ENCODE results near the gene ENO1.

DNA sequence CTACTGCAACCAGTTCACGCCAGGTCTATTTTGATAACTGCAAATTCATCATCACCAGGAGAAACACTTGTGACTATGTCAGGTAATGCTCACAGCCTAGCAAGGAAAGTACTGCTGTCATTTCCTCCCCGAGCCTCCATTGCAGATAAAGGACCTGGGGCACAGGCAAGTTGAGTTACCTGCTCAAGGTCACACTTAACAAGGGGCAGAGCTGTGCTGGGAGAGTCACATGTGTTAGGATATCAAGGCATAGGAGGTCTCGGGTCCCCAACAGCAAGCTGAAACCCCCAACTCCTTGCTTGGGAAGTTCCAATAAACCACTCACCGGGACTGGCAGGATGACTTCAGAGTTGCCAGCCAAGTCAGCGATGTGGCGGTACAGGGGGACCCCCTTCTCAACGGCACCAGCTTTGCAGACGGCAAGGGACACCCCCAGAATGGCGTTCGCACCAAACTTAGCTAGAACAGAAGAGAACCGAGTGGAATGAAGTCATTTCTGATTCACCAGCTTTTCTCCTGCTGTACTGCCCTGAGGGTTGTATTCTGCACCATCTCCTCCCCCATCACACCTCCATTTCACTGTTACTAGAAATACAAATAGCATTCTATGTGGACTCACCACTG is 11.6 kb downstream of the ENO1 start:
- no peak for TF ChIP-seq EP300 (IDR thresholded peaks at IDR 0.05)
- TF ChIP-seq, protein P1, sequence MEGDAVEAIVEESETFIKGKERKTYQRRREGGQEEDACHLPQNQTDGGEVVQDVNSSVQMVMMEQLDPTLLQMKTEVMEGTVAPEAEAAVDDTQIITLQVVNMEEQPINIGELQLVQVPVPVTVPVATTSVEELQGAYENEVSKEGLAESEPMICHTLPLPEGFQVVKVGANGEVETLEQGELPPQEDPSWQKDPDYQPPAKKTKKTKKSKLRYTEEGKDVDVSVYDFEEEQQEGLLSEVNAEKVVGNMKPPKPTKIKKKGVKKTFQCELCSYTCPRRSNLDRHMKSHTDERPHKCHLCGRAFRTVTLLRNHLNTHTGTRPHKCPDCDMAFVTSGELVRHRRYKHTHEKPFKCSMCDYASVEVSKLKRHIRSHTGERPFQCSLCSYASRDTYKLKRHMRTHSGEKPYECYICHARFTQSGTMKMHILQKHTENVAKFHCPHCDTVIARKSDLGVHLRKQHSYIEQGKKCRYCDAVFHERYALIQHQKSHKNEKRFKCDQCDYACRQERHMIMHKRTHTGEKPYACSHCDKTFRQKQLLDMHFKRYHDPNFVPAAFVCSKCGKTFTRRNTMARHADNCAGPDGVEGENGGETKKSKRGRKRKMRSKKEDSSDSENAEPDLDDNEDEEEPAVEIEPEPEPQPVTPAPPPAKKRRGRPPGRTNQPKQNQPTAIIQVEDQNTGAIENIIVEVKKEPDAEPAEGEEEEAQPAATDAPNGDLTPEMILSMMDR (IDR thresholded peaks at IDR 0.05) = no peak
